Activated naive CD4-positive, alpha-beta T cell treated with anti-CD3 and anti-CD28 coated beads, Interleukin-2, amount 50 U/mL, for 72 hours (primary cell): ENCODE results near the gene FGFRL1. TPM values are rescaled to one million over a fixed set of nuclear protein-coding genes. Genes with fewer than 3 reads are reported as not detected.

Source experiments
- ATAC-seq, 2 donors: fragments of 150-1000 bp; cut with Tn5 transposase; 2 replicates each; pipeline ENCODE4 v1.10.0; 2021; ENCODE audit warnings: mild to moderate bottlenecking in 2 of 2, moderate library complexity in 2 of 2
- DNase-seq, 2 donors: peaks; one replicate each; pipeline ENCODE4 v3.0.0; 2021 to 2022; ENCODE audit warnings: low spot score in 2 of 2
- H3K27ac Mint-ChIP-seq, 2 donors: one replicate each; pipeline ENCODE4 v1.8.0; 2022; ENCODE audit warnings: mild to moderate bottlenecking in 2 of 2, mixed read lengths in 2 of 2
- H3K36me3 Mint-ChIP-seq, 2 donors: one replicate each; pipeline ENCODE4 v1.8.0; 2022; ENCODE audit warnings: mixed read lengths in 2 of 2
- H3K9me3 Mint-ChIP-seq, 2 donors: one replicate each; pipeline ENCODE4 v1.8.0; 2022; ENCODE audit warnings: mixed read lengths in 2 of 2
- total RNA-seq, 2 donors: library from RNA; stranded (reverse); gene quantifications; one replicate each; pipeline ENCODE4 v1.2.3, GENCODE V29; 2022

Gene FGFRL1
- total RNA-seq, 2 donors from 2014 or later: 10.3 to 27.6 TPM

DNA sequence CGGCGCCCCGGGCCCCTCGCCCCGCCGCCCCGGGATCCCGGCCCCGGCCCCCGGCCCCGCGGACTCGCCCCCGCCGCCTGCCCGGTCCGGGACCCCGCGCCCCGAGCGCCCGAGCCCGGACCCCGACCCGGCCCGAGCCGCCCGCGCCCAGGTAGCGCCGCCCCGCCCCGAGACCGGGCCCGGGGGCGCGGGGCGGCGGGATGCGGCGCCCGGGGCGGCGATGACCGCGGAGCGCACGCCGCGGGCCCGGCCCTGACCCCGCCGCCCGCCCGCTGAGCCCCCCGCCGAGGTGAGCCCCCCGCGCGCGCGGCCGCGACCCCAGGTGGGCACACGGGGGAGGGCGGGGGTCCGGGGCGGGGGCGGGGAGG is 224 bp downstream of the FGFRL1 start:
- Mint-ChIP-seq H3K36me3 (peaks cover 0 to 9% of the 10 kb centered on the region in 2 donors), H3K27ac (no peak overlapping the region), H3K9me3 (no peaks in the 10 kb centered on the region)
- ATAC-seq (no peak), DNase-seq (no peak)

GRCh38 chr4:1012034-1012739 is 761 bp downstream of the FGFRL1 start:
- DNase-seq (peak in 1 of 2 donors; percentile 21), ATAC-seq (peak in 1 of 2 donors; percentile 2)
- Mint-ChIP-seq H3K36me3 (peaks cover 0 to 9% of the 10 kb centered on the region in 2 donors), H3K9me3 (no peaks in the 10 kb centered on the region), H3K27ac (no peak overlapping the region)

DNA sequence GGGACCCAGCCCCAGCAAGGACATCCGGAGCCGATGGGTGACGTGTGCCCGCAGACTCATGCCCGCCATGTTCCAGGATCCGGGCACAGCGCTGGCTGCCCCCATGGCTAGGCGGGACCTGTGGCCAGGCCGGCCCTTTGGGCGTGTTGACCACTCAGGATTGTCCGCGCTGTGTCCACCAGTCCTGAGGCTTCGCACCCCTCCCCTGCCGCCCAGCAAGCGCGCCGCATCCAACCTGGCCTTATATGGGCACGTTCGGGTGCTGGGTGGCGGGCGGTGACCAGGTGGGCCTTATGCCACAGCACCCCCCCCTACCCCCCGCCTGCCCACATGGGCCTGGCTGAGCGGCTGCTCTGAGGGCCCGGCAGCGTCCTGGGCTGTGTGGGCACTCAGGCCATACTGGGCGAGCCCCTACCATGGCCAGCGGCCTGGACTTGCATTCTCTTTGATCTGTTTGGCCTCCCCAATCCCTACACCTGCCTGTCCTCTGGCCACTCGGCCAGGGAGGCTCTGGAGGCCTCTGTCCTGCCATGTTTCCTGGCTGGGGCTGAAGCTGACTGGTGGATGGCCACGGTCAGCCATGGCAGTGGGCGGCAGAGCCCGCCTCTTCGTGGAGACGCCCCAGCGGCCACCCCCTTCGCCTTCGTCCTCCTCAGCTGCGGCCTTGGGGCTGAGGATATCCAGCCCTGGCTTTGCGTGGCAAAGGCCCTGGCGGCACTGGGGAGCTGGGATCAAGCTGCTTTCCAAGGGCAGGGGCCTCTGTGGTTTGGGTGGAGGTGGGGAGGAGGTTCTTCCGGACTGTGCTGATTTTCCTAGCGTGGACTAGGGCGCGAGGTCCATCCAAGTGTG is 2.0 kb downstream of the FGFRL1 start:
- no peak for DNase-seq
- no peaks in the 10 kb centered on the region for H3K9me3 Mint-ChIP-seq
- H3K27ac Mint-ChIP-seq: no peak overlapping the region
- no peak for ATAC-seq
- H3K36me3 Mint-ChIP-seq: peaks cover 0 to 4% of the 10 kb centered on the region in 2 donors

GRCh38 chr4:1014291-1015167 is 3.1 kb downstream of the FGFRL1 start:
- H3K36me3 Mint-ChIP-seq: no peaks in the 10 kb centered on the region
- no peak for DNase-seq
- no peaks in the 10 kb centered on the region for H3K9me3 Mint-ChIP-seq
- no peak overlapping the region for H3K27ac Mint-ChIP-seq
- ATAC-seq: no peak

DNA sequence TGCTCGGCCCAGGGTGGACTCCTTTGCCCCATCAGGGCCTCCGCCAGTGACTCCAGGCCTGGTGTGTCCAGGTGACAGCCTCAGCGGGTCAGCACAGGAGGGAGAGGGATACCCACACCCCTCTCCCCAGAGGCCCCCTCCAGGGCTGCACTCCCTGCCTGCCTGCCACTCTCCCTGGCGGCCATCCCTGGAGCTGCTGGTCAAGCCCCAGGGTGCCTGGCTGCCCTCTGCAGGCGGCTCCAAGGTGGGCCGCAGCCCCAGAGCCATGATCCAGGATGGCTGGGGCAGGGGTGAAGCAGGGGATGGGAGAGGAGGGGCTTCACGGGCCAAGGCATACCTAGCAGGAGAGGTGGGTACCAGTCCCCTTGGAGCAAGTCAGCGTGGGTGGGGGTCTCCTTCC is 3.8 kb downstream of the FGFRL1 start:
- no peak for ATAC-seq
- Mint-ChIP-seq H3K9me3 (no peaks in the 10 kb centered on the region), H3K27ac (no peak overlapping the region), H3K36me3 (no peaks in the 10 kb centered on the region)
- no peak for DNase-seq

DNA sequence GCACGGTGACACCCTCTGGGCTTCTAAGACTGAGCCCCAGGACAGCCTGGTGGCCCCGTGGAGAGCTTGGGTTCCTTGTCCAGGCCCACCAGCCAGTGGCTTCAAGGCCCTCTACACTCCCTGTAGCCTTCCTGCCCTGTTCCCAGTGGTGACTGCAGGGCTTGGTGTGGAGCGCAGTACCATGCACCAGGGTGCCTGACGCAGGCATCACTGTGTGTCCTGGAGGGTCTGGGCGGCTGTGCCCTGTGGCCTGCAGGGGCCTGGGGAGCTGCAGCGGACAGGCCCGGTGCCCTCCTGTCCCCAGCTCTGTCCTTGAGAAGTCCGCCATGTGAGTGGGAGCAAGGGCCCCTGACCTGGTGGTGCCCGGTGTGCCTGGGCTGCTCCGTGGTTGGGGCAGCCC is 4.3 kb downstream of the FGFRL1 start:
- no peaks in the 10 kb centered on the region for H3K9me3 Mint-ChIP-seq
- no peak for DNase-seq
- H3K36me3 Mint-ChIP-seq: no peaks in the 10 kb centered on the region
- H3K27ac Mint-ChIP-seq: no peak overlapping the region
- ATAC-seq: no peak

GRCh38 chr4:1017211-1017610 is 5.8 kb downstream of the FGFRL1 start:
- DNase-seq (no peak), ATAC-seq (no peak)
- H3K27ac Mint-ChIP-seq: no peak overlapping the region
- no peaks in the 10 kb centered on the region for H3K36me3 Mint-ChIP-seq
- H3K9me3 Mint-ChIP-seq: no peaks in the 10 kb centered on the region

DNA sequence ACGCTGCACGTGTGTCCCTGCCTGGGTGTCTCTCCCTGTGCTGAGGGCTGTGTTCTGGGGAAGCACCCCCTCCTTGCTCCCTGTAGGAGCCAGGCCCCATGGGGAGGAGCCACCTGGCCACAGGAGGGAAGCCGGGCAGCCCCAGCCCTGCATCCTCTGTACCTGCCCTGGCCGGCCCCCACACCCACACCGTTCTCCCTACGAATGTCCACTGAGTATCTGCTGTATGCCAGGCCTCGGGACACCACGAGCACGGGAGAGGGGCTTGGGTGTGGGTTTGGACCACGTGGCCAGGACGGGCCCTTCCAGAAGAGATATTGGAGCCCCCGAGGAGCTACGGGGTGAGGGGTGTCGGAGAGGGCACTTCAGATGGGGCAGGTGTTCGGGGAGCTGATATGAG is 6.3 kb downstream of the FGFRL1 start:
- Mint-ChIP-seq H3K9me3 (no peaks in the 10 kb centered on the region), H3K27ac (no peak overlapping the region), H3K36me3 (no peaks in the 10 kb centered on the region)
- DNase-seq (no peak), ATAC-seq (no peak)

- Mint-ChIP-seq H3K9me3 (no peaks in the 10 kb centered on the region), H3K27ac (no peak overlapping the region), H3K36me3 (no peaks in the 10 kb centered on the region)
- DNase-seq (no peak), ATAC-seq (no peak)
Observed at GRCh38 chr4:1018147-1019020, 7.0 kb downstream of the FGFRL1 start.

GRCh38 chr4:1019320-1019719 is 7.9 kb downstream of the FGFRL1 start:
- H3K27ac Mint-ChIP-seq: no peak overlapping the region
- no peak for ATAC-seq
- DNase-seq: no peak
- H3K36me3 Mint-ChIP-seq: no peaks in the 10 kb centered on the region
- no peaks in the 10 kb centered on the region for H3K9me3 Mint-ChIP-seq

DNA sequence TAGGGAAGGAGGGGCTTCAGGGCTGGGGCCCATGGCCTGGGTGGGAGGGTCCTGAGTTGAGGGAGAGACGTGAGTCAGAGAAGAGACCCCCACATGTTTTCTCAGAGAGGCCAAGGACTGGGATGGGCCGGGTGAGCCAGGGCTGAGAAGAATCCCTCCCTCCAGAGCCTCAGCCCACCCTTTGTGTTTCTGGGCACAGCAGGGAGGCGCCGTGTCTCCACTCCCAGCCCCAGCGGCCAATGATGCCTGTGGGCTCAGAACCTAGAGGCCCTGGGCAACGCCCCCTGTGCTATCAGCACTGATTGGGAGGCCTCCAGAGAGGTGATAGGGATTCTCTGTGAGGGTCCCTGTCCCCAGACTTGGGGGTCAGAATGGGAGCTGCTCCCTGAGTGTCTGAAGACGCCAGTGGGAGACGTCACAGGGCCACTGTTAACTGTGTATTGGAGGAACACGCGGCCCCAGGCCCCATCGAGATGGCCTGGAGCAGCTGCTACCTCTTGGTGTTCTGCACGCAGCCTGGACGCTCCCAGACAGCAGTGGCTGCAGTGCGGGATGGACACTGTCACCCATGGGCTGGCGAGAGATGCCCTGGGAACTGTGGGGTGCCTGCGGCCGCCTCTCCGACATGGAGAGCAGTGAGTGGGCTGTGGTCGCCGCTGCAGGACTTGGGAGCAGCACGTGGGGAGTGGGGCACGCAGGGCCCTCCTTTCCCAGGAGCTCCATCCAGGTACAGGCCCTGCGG is 8.5 kb downstream of the FGFRL1 start:
- no peaks in the 10 kb centered on the region for H3K9me3 Mint-ChIP-seq
- DNase-seq: no peak
- peaks cover 0 to under 1% of the 10 kb centered on the region in 2 donors for H3K36me3 Mint-ChIP-seq
- H3K27ac Mint-ChIP-seq: no peak overlapping the region
- no peak for ATAC-seq

DNA sequence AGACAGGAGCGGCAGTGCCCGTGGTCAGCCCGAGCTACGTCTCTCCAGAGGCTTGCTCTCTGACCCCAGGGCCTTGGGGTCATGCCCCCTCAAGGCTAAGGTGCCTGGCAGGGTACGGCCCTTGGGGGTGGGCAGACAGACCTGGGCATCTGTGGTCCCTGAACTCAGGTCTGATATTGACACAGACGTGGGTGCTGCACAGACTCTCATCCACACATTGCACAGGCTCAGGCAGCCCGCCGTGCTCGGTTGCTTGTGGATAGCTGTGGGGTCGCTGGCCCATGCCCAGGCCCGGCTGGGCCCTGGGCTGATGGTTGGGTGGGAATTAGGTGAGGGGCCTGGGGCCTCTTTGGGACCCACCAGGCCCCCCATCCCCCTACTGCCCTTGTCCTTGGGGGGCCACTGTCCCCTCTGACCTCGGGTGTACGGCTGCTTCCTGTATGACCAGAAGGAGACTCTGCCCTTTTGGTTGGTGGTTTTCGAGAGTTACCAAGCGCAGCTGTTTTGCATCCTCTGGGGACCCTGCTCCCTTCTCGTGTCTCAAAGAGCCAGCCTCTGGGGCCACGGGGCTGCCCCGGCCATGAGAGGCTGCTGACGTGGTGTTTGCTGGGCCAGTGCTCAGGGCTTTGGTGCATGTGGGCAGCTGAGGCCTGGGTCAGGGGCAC is 10.1 kb downstream of the FGFRL1 start:
- ATAC-seq (no peak), DNase-seq (no peak)
- Mint-ChIP-seq H3K9me3 (no peaks in the 10 kb centered on the region), H3K36me3 (peaks cover 0 to 6% of the 10 kb centered on the region in 2 donors), H3K27ac (no peak overlapping the region)

DNA sequence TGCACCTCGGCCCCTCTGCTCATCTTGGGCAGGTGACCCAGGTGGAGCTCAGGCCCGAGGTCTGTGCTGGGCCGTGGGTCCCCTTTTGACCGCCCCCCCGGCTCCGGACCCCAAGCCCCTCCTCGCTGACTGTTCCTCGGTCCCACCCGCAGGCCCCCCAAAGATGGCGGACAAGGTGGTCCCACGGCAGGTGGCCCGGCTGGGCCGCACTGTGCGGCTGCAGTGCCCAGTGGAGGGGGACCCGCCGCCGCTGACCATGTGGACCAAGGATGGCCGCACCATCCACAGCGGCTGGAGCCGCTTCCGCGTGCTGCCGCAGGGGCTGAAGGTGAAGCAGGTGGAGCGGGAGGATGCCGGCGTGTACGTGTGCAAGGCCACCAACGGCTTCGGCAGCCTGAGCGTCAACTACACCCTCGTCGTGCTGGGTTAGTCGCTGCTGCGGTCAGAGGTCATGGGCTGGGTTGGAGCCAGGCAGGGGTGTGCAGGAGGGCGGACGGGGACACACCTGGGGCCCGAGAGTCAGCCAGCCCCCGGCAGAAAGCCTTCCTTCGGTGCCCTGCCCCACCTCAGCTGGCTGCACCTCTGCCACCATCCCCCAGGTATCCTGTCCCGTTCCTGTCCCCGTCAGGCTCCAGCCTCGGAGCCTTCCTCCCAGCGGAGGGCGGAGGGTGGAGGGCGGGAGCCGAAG is 10.8 kb downstream of the FGFRL1 start:
- no peak for ATAC-seq

GRCh38 chr4:1022739-1023066 is 11.3 kb downstream of the FGFRL1 start:
- ATAC-seq (no peak), DNase-seq (no peak)
- no peaks in the 10 kb centered on the region for H3K9me3 Mint-ChIP-seq
- H3K36me3 Mint-ChIP-seq: peaks cover 0 to 6% of the 10 kb centered on the region in 2 donors
- H3K27ac Mint-ChIP-seq: no peak overlapping the region

More for the DNA sequence above, 10.8 kb downstream of the FGFRL1 start:
- no peaks in the 10 kb centered on the region for H3K9me3 Mint-ChIP-seq
- peaks cover 0 to 6% of the 10 kb centered on the region in 2 donors for H3K36me3 Mint-ChIP-seq
- no peak overlapping the region for H3K27ac Mint-ChIP-seq
- DNase-seq: no peak
